ENCODE measurements around the gene TEX54. TPM values are rescaled to one million over a fixed set of nuclear protein-coding genes. Genes with fewer than 3 reads are reported as not detected.

TEX54 gene
- total and polyA plus RNA-seq, 2 of the 13 experiments (the other 11 are each of a cell fraction or from before 2014, with no cell fraction given), result not detected

DNA sequence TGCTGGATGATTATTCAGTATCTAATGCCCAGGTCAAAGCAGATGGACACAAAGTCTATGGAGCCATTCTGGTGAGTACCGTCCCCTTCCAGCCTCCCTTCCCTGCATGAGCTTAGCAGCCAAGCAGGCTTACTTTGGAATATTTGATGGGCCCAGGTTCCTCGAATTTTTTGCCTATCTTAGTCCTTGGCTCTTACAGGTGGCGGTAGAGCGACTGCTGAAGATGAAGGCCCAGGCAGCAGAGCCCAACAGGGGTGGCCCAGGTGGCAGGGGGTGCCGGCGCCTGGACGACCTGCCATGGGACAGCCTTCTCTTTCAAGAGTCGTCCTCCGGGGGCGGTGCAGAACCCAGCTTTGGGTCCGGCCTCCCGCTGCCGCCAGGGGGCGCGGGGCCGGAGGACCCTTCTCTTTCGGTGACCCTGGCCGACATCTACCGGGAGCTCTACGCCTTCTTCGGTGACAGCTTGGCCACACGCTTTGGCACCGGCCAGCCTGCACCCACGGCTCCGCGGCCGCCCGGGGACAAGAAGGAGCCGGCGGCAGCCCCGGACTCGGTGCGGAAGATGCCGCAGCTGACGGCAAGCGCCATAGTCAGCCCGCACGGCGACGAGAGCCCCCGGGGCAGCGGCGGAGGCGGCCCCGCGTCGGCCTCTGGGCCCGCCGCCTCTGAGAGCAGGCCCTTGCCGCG, 46.2 kb downstream of the TEX54 start (continued):
- TF ChIP-seq, protein P1, sequence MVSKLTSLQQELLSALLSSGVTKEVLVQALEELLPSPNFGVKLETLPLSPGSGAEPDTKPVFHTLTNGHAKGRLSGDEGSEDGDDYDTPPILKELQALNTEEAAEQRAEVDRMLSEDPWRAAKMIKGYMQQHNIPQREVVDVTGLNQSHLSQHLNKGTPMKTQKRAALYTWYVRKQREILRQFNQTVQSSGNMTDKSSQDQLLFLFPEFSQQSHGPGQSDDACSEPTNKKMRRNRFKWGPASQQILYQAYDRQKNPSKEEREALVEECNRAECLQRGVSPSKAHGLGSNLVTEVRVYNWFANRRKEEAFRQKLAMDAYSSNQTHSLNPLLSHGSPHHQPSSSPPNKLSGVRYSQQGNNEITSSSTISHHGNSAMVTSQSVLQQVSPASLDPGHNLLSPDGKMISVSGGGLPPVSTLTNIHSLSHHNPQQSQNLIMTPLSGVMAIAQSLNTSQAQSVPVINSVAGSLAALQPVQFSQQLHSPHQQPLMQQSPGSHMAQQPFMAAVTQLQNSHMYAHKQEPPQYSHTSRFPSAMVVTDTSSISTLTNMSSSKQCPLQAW (CRISPR knock-in tag; IDR thresholded peaks at IDR 0.05), result 0 out of 2 replicates have a peak, but pooled peaks have one; percentile 21
- TF ChIP-seq CENPX (CRISPR knock-in tag; IDR thresholded peaks at IDR 0.05) (no peak), ZSCAN29 (CRISPR knock-in tag; conservative IDR thresholded peaks at IDR 0.05) (no peak), RAD51 (IDR thresholded peaks at IDR 0.05; ENCODE audit: borderline replicate concordance) (no peak), MXD4 (CRISPR knock-in tag; IDR thresholded peaks at IDR 0.05) (peak; percentile 5; the same call in 1 of the 2 replicates), MXI1 (IDR thresholded peaks at IDR 0.05; ENCODE audit: borderline replicate concordance, low read depth, low read length) (0 out of 3 replicates have a peak, but pooled peaks have one; percentile 31), ZNF33B (CRISPR knock-in tag; IDR thresholded peaks at IDR 0.05) (no peak), EEA1 (CRISPR knock-in tag; IDR thresholded peaks at IDR 0.05; ENCODE audit: borderline replicate concordance) (no peak), ZBTB20 (CRISPR knock-in tag; IDR thresholded peaks at IDR 0.05; ENCODE audit: borderline replicate concordance, low read depth) (no peak; the same call in 1 of the 2 replicates), POLR2AphosphoS5 (IDR thresholded peaks at IDR 0.05; ENCODE audit: low read depth, low read length) (no peak), ZNF709 (CRISPR knock-in tag; IDR thresholded peaks at IDR 0.05) (0 out of 2 replicates have a peak, but pooled peaks have one; percentile 63), WIZ (CRISPR knock-in tag; IDR thresholded peaks at IDR 0.05) (no peak), JUND (CRISPR knock-in tag; IDR thresholded peaks at IDR 0.05) (0 out of 2 replicates have a peak, but pooled peaks have one; percentile 47), ZNF772 (CRISPR knock-in tag; IDR thresholded peaks at IDR 0.05) (no peak), ZNF383 (CRISPR knock-in tag; IDR thresholded peaks at IDR 0.05; ENCODE audit: borderline replicate concordance) (no peak)
- TF ChIP-seq, protein P2, sequence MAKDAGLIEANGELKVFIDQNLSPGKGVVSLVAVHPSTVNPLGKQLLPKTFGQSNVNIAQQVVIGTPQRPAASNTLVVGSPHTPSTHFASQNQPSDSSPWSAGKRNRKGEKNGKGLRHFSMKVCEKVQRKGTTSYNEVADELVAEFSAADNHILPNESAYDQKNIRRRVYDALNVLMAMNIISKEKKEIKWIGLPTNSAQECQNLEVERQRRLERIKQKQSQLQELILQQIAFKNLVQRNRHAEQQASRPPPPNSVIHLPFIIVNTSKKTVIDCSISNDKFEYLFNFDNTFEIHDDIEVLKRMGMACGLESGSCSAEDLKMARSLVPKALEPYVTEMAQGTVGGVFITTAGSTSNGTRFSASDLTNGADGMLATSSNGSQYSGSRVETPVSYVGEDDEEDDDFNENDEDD (CRISPR knock-in tag; IDR thresholded peaks at IDR 0.05; ENCODE audit: borderline replicate concordance), result no peak
- TF ChIP-seq, protein P3, sequence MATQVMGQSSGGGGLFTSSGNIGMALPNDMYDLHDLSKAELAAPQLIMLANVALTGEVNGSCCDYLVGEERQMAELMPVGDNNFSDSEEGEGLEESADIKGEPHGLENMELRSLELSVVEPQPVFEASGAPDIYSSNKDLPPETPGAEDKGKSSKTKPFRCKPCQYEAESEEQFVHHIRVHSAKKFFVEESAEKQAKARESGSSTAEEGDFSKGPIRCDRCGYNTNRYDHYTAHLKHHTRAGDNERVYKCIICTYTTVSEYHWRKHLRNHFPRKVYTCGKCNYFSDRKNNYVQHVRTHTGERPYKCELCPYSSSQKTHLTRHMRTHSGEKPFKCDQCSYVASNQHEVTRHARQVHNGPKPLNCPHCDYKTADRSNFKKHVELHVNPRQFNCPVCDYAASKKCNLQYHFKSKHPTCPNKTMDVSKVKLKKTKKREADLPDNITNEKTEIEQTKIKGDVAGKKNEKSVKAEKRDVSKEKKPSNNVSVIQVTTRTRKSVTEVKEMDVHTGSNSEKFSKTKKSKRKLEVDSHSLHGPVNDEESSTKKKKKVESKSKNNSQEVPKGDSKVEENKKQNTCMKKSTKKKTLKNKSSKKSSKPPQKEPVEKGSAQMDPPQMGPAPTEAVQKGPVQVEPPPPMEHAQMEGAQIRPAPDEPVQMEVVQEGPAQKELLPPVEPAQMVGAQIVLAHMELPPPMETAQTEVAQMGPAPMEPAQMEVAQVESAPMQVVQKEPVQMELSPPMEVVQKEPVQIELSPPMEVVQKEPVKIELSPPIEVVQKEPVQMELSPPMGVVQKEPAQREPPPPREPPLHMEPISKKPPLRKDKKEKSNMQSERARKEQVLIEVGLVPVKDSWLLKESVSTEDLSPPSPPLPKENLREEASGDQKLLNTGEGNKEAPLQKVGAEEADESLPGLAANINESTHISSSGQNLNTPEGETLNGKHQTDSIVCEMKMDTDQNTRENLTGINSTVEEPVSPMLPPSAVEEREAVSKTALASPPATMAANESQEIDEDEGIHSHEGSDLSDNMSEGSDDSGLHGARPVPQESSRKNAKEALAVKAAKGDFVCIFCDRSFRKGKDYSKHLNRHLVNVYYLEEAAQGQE (IDR thresholded peaks at IDR 0.05; ENCODE audit: borderline replicate concordance in 1 of 2, low read depth in 1 of 2, low read length in 2 of 2), result 0 out of 4 replicates have a peak, but pooled peaks of 1 of the 2 experiments have one; percentile 9
- TF ChIP-seq, protein P4, sequence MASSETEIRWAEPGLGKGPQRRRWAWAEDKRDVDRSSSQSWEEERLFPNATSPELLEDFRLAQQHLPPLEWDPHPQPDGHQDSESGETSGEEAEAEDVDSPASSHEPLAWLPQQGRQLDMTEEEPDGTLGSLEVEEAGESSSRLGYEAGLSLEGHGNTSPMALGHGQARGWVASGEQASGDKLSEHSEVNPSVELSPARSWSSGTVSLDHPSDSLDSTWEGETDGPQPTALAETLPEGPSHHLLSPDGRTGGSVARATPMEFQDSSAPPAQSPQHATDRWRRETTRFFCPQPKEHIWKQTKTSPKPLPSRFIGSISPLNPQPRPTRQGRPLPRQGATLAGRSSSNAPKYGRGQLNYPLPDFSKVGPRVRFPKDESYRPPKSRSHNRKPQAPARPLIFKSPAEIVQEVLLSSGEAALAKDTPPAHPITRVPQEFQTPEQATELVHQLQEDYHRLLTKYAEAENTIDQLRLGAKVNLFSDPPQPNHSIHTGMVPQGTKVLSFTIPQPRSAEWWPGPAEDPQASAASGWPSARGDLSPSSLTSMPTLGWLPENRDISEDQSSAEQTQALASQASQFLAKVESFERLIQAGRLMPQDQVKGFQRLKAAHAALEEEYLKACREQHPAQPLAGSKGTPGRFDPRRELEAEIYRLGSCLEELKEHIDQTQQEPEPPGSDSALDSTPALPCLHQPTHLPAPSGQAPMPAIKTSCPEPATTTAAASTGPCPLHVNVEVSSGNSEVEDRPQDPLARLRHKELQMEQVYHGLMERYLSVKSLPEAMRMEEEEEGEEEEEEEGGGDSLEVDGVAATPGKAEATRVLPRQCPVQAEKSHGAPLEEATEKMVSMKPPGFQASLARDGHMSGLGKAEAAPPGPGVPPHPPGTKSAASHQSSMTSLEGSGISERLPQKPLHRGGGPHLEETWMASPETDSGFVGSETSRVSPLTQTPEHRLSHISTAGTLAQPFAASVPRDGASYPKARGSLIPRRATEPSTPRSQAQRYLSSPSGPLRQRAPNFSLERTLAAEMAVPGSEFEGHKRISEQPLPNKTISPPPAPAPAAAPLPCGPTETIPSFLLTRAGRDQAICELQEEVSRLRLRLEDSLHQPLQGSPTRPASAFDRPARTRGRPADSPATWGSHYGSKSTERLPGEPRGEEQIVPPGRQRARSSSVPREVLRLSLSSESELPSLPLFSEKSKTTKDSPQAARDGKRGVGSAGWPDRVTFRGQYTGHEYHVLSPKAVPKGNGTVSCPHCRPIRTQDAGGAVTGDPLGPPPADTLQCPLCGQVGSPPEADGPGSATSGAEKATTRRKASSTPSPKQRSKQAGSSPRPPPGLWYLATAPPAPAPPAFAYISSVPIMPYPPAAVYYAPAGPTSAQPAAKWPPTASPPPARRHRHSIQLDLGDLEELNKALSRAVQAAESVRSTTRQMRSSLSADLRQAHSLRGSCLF (CRISPR knock-in tag; IDR thresholded peaks at IDR 0.05; ENCODE audit: borderline replicate concordance), result no peak
